DOHH2 (cell line): ENCODE data around the gene STIM2.

Experiments
- CTCF ChIP-seq: fragments of 200-600 bp; sonication (generic); IDR thresholded peaks from one replicate; pipeline ENCODE4 v1.5.1; 2014; ENCODE audit warnings: antibody characterized with exemption, mild to moderate bottlenecking, low read depth, low read length; ENCODE audit not compliant: poor library complexity, severe bottlenecking
- EZH2phosphoT487 ChIP-seq: fragments of 200-600 bp; sonication (generic); IDR thresholded peaks from 2 replicates; pipeline ENCODE4 v1.6.1; 2017; ENCODE audit warnings: borderline replicate concordance, mild to moderate bottlenecking, antibody characterized with exemption, low read length, moderate library complexity, mixed read lengths

DNA sequence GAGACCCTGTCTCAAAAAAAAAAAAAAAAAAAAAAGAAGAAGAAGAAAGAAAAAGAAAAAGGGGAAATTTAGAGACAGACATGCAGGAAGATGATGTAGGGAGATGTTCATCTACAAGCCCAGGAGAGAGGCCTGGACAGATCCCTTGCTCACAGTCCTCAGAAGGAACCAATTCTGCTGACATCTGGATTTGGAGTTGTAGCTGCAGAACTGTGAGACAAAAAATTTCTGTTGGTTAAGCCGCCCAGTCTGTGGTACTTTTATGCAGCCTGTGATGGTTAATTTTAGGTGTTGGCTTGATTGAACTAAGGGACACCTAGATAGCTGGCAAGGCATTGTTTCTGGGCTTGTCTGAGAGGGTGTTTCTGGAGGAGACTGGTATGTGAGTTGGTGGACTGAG lies 10.1 kb upstream of the STIM2 start:
- TF ChIP-seq EZH2phosphoT487 (no peak), CTCF (no peak)
